PFSK-1 (cell line): ENCODE data around the gene HPD.

Experiments used
- POLR2AphosphoS5 ChIP-seq: IDR thresholded peaks from 2 replicates; pipeline ENCODE4 v1.6.1; 2012; ENCODE audit warnings: low read depth, mild to moderate bottlenecking, control low read depth, low read length, moderate library complexity
- SIN3A ChIP-seq: IDR thresholded peaks from 2 replicates; pipeline ENCODE4 v1.6.1; 2012; ENCODE audit warnings: mild to moderate bottlenecking, low read length, moderate library complexity, borderline replicate concordance; ENCODE audit not compliant: insufficient read depth
- TAF1 ChIP-seq: IDR thresholded peaks from 2 replicates; pipeline ENCODE4 v1.6.1; 2012; ENCODE audit warnings: low read length, control low read depth, borderline replicate concordance; ENCODE audit not compliant: insufficient read depth
- TF ChIP-seq, protein P1 (sequence below), 2 experiments: IDR thresholded peaks; 2 replicates each; pipeline versions ENCODE4 v1.6.1 to v1.8.0; 2011 to 2012; ENCODE audit warnings: low read depth in 2 of 2, low read length in 2 of 2, control low read depth in 1 of 2, inconsistent platforms in 1 of 2, mild to moderate bottlenecking in 1 of 2, moderate library complexity in 1 of 2; ENCODE audit not compliant: insufficient read depth in 1 of 2

GRCh38 chr12:121800694-121801594 lies 57.7 kb downstream of the HPD start:
- TF ChIP-seq, protein P1, sequence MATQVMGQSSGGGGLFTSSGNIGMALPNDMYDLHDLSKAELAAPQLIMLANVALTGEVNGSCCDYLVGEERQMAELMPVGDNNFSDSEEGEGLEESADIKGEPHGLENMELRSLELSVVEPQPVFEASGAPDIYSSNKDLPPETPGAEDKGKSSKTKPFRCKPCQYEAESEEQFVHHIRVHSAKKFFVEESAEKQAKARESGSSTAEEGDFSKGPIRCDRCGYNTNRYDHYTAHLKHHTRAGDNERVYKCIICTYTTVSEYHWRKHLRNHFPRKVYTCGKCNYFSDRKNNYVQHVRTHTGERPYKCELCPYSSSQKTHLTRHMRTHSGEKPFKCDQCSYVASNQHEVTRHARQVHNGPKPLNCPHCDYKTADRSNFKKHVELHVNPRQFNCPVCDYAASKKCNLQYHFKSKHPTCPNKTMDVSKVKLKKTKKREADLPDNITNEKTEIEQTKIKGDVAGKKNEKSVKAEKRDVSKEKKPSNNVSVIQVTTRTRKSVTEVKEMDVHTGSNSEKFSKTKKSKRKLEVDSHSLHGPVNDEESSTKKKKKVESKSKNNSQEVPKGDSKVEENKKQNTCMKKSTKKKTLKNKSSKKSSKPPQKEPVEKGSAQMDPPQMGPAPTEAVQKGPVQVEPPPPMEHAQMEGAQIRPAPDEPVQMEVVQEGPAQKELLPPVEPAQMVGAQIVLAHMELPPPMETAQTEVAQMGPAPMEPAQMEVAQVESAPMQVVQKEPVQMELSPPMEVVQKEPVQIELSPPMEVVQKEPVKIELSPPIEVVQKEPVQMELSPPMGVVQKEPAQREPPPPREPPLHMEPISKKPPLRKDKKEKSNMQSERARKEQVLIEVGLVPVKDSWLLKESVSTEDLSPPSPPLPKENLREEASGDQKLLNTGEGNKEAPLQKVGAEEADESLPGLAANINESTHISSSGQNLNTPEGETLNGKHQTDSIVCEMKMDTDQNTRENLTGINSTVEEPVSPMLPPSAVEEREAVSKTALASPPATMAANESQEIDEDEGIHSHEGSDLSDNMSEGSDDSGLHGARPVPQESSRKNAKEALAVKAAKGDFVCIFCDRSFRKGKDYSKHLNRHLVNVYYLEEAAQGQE (IDR thresholded peaks at IDR 0.05; ENCODE audit: insufficient read depth in 1 of 2, low read depth in 2 of 2, low read length in 2 of 2), result no peak
- peak; percentile 12 for TF ChIP-seq POLR2AphosphoS5
- TF ChIP-seq TAF1, result no peak
- no peak for TF ChIP-seq SIN3A
